Osteocyte (in vitro differentiated cells): ENCODE measurements around the gene COQ4. TPM values are rescaled to one million over a fixed set of nuclear protein-coding genes. Genes with fewer than 3 reads are reported as not detected.

ENCODE experiments used
- DNase-seq: peaks from one replicate; pipeline ENCODE4 v3.0.0; 2021; ENCODE audit warnings: mixed read lengths; ENCODE audit not compliant: unreplicated experiment; ENCODE audit errors: extremely low spot score
- H3K27ac Mint-ChIP-seq: one replicate; pipeline ENCODE4 v1.8.0; 2021; ENCODE audit warnings: mild to moderate bottlenecking, mixed read lengths; ENCODE audit not compliant: unreplicated experiment
- H3K27me3 Mint-ChIP-seq: one replicate; pipeline ENCODE4 v1.8.0; 2021; ENCODE audit warnings: mixed read lengths; ENCODE audit not compliant: unreplicated experiment
- H3K36me3 Mint-ChIP-seq: one replicate; pipeline ENCODE4 v1.8.0; 2021; ENCODE audit warnings: mixed read lengths; ENCODE audit not compliant: unreplicated experiment
- H3K4me1 Mint-ChIP-seq: one replicate; pipeline ENCODE4 v1.8.0; 2021; ENCODE audit warnings: mixed read lengths; ENCODE audit not compliant: unreplicated experiment
- H3K4me3 Mint-ChIP-seq: one replicate; pipeline ENCODE4 v1.8.0; 2021; ENCODE audit warnings: mild to moderate bottlenecking, moderate library complexity, mixed read lengths; ENCODE audit not compliant: unreplicated experiment
- H3K9me3 Mint-ChIP-seq: one replicate; pipeline ENCODE4 v1.8.0; 2021; ENCODE audit warnings: mixed read lengths; ENCODE audit not compliant: unreplicated experiment
- long read RNA-seq: library from polyadenylated mRNA; unstranded; transcript quantifications from one replicate; pipeline ENCODE4 v2.0.0, GENCODE V29; 2021
- total RNA-seq: library from RNA; stranded (reverse); gene quantifications from 2 replicates; pipeline ENCODE4 v1.2.1, GENCODE V29; 2021
- TF ChIP-seq, protein P1 (sequence below): fragments of 200-600 bp; sonication (generic); IDR thresholded peaks from 2 replicates; pipeline ENCODE4 v1.5.0; 2021; ENCODE audit warnings: antibody characterized with exemption, mild to moderate bottlenecking, moderate library complexity

The COQ4 gene
- total RNA-seq: 38.4 and 39.2 TPM in 2 replicates
- long read RNA-seq, partial matches to known transcripts: 0 of 10 reads
- long read RNA-seq, other reads (novel, unspliced or antisense): 6 of 10 reads

DNA sequence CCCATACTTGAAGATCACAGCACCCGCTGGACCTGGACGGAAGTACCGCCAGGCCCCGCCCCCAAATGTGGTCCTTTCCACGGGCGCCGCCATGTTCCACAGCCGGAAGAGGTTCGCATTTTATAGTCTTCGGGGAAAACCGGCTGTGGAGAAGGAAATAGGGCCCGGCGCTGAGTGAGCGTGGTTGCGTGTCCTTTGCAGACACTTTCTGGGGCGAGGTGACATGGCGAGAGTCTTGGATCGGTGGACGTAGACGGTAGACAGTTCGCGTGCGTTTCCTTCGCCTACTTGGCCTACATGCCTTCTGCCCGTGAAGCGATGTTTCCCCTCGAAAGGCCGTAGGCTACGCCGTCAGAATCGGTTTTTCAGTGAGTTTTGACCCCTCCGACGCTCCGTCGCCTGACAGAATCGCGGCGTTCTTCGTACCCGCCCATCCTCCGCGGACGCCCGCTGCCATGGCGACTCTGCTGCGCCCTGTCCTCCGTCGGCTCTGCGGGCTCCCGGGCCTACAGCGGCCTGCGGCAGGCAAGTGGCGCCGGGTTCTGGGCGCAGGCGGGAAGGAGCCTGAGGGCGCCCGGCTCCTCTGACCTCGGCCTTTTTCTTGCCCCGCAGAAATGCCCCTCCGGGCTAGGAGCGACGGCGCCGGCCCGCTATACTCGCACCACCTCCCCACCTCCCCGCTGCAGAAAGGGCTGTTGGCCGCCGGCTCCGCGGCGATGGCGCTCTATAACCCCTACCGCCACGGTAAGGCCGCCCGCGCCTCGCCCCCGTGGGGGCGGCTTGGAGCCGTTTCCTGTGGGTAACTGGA lies at the start of gene COQ4, which contains the start of gene TRUB2:
TSS of gene COQ4 (plus strand) at position 436 of the 808 bp plus-strand sequence. CDS start at position 456, 20 bp downstream.
TSS of gene TRUB2 (minus strand) at position 44 of the 808 bp plus-strand sequence. CDS start at position 5, 39 bp downstream.
- H3K4me1 Mint-ChIP-seq: peaks cover 18% of the 10 kb centered on the region
- peak within 1 kb of the TSS; percentile 91 for H3K4me3 Mint-ChIP-seq
- no peaks in the 10 kb centered on the region for H3K9me3 Mint-ChIP-seq
- H3K27ac Mint-ChIP-seq: peak within 1 kb of the TSS; percentile 99
- H3K36me3 Mint-ChIP-seq: peaks cover 8% of the 10 kb centered on the region
- no peaks in the 10 kb centered on the region for H3K27me3 Mint-ChIP-seq
- peak; percentile 97 for DNase-seq
- TF ChIP-seq, protein P1, sequence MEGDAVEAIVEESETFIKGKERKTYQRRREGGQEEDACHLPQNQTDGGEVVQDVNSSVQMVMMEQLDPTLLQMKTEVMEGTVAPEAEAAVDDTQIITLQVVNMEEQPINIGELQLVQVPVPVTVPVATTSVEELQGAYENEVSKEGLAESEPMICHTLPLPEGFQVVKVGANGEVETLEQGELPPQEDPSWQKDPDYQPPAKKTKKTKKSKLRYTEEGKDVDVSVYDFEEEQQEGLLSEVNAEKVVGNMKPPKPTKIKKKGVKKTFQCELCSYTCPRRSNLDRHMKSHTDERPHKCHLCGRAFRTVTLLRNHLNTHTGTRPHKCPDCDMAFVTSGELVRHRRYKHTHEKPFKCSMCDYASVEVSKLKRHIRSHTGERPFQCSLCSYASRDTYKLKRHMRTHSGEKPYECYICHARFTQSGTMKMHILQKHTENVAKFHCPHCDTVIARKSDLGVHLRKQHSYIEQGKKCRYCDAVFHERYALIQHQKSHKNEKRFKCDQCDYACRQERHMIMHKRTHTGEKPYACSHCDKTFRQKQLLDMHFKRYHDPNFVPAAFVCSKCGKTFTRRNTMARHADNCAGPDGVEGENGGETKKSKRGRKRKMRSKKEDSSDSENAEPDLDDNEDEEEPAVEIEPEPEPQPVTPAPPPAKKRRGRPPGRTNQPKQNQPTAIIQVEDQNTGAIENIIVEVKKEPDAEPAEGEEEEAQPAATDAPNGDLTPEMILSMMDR: no peak

DNA sequence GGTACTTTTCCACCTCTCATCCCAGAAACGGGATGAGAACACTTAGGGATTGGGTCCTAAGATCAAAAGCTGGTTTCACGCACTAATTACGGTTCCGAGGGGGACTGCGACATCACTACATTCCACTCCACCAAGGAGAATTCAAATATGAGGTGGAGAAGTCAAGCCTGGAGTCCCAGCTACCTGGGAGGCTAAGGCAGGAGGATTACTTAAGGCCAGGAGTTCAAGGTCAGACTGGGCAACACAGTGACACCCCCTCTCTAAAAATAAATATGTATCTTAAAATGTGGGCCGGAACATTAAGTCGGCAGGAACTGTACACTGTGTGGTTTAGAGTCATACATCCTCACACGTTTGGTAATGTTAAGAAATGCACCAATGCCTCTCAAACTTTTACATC lies 48.4 kb upstream of the COQ4 start:
- Mint-ChIP-seq H3K27ac (peak overlapping the region; percentile 95), H3K9me3 (no peaks in the 10 kb centered on the region)

DNA sequence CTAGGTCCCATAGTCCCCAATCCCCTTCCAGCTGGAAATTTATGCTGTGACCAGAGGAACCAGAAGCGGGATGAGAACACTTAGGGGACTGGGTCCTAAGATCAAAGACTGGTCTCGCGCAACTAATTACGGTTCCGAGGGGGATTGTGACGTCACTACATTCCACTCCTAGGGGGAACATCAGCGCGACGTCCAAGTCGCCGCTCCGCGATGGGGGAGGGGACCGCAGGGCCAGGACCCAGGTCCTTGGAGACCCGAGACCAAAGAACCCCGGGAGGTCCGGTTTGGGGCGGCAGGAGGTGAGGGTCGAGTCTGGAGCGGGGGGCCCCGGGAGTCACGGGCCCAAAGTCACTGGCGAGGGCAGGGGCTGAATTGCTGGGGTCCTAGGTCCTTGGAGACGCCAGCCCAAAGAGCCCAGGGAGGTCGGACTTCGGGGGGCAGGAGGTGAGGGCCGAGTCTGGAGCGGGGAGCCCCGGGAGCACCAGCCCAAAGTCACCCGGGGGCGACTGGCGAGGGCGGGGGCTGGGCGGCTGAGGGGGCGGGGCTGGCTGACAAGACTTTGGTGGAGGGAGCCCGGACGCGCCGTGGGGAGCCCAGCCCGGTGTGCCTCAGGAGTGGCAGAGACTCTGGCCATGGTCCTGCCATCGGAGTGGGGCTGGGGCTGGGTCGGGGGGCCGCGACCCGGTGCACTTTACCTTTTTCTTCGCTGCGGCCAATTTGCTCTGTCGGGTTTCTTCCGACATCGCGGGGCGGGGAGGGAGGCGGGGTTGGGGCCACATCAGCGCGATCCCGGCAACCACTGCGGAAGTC lies 47.2 kb upstream of the COQ4 start, which contains the start of gene GOLGA2:
TSS of gene GOLGA2 (minus strand) at position 810 of the 810 bp plus-strand sequence. CDS start at position 779, 31 bp downstream.
- H3K4me3 Mint-ChIP-seq: peak within 1 kb of the TSS; percentile 97
- H3K4me1 Mint-ChIP-seq: peaks cover 35% of the 10 kb centered on the region
- H3K27me3 Mint-ChIP-seq: no peaks in the 10 kb centered on the region
- TF ChIP-seq, protein P1: no peak
- no peak for DNase-seq
- peak within 1 kb of the TSS; percentile 95 for H3K27ac Mint-ChIP-seq
- H3K9me3 Mint-ChIP-seq: no peaks in the 10 kb centered on the region
- peaks cover 25% of the 10 kb centered on the region for H3K36me3 Mint-ChIP-seq

More for the DNA sequence above, 48.4 kb upstream of the COQ4 start:
- peaks cover 21% of the 10 kb centered on the region for H3K36me3 Mint-ChIP-seq
- H3K27me3 Mint-ChIP-seq: no peaks in the 10 kb centered on the region
- no peak for DNase-seq
- H3K4me3 Mint-ChIP-seq: peak overlapping the region; percentile 97
- TF ChIP-seq, protein P1: no peak
- H3K4me1 Mint-ChIP-seq: peaks cover 36% of the 10 kb centered on the region

DNA sequence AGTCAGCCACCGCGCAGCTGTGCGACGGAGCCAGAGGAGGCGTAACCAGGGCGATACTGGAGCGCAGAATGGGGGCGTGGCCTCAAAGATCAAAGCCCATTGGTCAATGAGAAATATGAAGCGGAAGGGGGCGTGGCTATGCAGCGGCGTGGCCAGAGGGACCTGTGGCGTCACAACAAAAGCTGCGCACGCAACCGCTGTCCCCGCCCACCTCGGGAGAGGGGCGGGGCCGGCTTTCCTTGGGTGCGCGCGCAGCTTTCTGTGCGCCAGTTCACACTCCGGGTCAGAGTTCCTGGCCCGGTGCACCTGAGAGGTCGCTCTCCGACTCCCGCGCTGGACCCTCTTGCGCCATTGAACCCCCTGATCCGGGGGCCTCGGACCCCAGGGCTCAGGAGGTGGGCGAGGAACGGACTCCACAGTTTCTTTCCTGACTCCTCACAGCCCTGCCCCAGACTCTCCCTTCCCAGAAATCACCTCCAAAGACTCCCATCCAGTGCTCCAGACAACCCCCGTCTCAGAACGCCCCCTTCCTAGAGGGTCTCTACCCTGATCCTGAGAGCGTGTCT lies 46.5 kb upstream of the COQ4 start, which contains the start of gene SWI5:
TSS of gene SWI5 (plus strand) at position 269 of the 566 bp plus-strand sequence.
- no peaks in the 10 kb centered on the region for H3K9me3 Mint-ChIP-seq
- H3K36me3 Mint-ChIP-seq: peaks cover 26% of the 10 kb centered on the region

More for the DNA sequence above, 46.5 kb upstream of the COQ4 start, which contains the start of gene SWI5:
- peak within 1 kb of the TSS; percentile 95 for H3K27ac Mint-ChIP-seq
- peaks cover 35% of the 10 kb centered on the region for H3K4me1 Mint-ChIP-seq
- TF ChIP-seq, protein P1: no peak
- H3K27me3 Mint-ChIP-seq: no peaks in the 10 kb centered on the region
- H3K4me3 Mint-ChIP-seq: peak within 1 kb of the TSS; percentile 97
- DNase-seq: peak; percentile 100
